Effector memory CD8-positive, alpha-beta T cell (primary cell): ENCODE measurements around the gene UBXN11.
"Not testable (repeated sequence)": the region's sequence is repeated elsewhere in the genome, so short reads cannot be mapped to it uniquely, and the experiment has no call there.

ENCODE experiments used
- ATAC-seq: fragments of 150-1000 bp; cut with Tn5 transposase; replicated peaks from 2 replicates; pipeline ENCODE4 v1.10.0; 2021; ENCODE audit warnings: mild to moderate bottlenecking, moderate library complexity
- DNase-seq, 3 experiments: peaks; one replicate each; pipeline ENCODE4 v3.0.0; 2021
- H3K27ac Mint-ChIP-seq, 2 donors: one replicate each; pipeline ENCODE4 v1.8.0; 2022; ENCODE audit warnings: mild to moderate bottlenecking in 2 of 2, mixed read lengths in 2 of 2, moderate library complexity in 2 of 2
- H3K27me3 Mint-ChIP-seq, 2 donors: one replicate each; pipeline ENCODE4 v1.8.0; 2022; ENCODE audit warnings: mixed read lengths in 2 of 2
- H3K36me3 Mint-ChIP-seq: one replicate; pipeline ENCODE4 v1.8.0; 2022; ENCODE audit warnings: mild to moderate bottlenecking, moderate library complexity, mixed read lengths; ENCODE audit not compliant: insufficient read depth
- H3K4me1 Mint-ChIP-seq, 2 donors: one replicate each; pipeline ENCODE4 v1.8.0; 2022; ENCODE audit warnings: low read depth in 2 of 2, mixed read lengths in 2 of 2
- H3K4me3 Mint-ChIP-seq, 2 donors: one replicate each; pipeline ENCODE4 v1.8.0; 2022; ENCODE audit warnings: mild to moderate bottlenecking in 2 of 2, mixed read lengths in 2 of 2, moderate library complexity in 2 of 2
- H3K9me3 Mint-ChIP-seq, 2 donors: one replicate each; pipeline ENCODE4 v1.8.0; 2022; ENCODE audit warnings: mixed read lengths in 2 of 2

The UBXN11 gene

GRCh38 chr1:26327956-26328362, 21.5 kb upstream of the UBXN11 start:
- Mint-ChIP-seq H3K4me1 (peaks cover 3 to 5% of the 10 kb centered on the region in 2 donors), H3K9me3 (no peaks in the 10 kb centered on the region), H3K36me3 (peaks cover 11% of the 10 kb centered on the region), H3K4me3 (no peak overlapping the region), H3K27ac (no peak overlapping the region), H3K27me3 (no peaks in the 10 kb centered on the region)
- ATAC-seq (no peak), DNase-seq (no peak)

GRCh38 chr1:26324550-26324949, 18.1 kb upstream of the UBXN11 start:
- Mint-ChIP-seq H3K36me3 (peaks cover 39% of the 10 kb centered on the region), H3K4me1 (peaks cover 24 to 30% of the 10 kb centered on the region in 2 donors), H3K27me3 (no peaks in the 10 kb centered on the region), H3K9me3 (no peaks in the 10 kb centered on the region), H3K27ac (peak overlapping the region in 1 of 2 donors; percentile 53), H3K4me3 (no peak overlapping the region)
- DNase-seq (no peak), ATAC-seq (no peak)

GRCh38 chr1:26323382-26323781, 16.9 kb upstream of the UBXN11 start:
- H3K9me3 Mint-ChIP-seq: no peaks in the 10 kb centered on the region
- ATAC-seq (no peak), DNase-seq (no peak)
- peak overlapping the region in 1 of 2 donors; percentile 62 for H3K27ac Mint-ChIP-seq
- H3K27me3 Mint-ChIP-seq: no peaks in the 10 kb centered on the region
- peaks cover 51% of the 10 kb centered on the region for H3K36me3 Mint-ChIP-seq
- H3K4me1 Mint-ChIP-seq: peaks cover 28 to 33% of the 10 kb centered on the region in 2 donors
- H3K4me3 Mint-ChIP-seq: no peak overlapping the region

DNA sequence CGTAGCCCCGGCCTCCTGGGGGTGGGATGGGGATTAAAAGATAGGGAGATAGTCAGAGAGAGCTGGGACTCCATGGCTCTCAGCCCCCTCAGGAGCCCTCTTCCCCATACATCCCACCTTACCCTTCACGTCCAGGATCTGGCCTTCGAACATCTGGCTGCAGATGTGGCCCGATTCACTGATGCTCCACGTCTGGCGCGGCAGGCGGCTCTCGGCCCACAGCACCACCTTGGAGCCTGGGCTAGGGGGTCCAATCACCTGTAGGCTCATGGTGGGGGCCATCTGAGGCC, 15.6 kb upstream of the UBXN11 start:
- ATAC-seq (no peak), DNase-seq (no peak)
- Mint-ChIP-seq H3K4me3 (no peak overlapping the region), H3K4me1 (peaks cover 40 to 46% of the 10 kb centered on the region in 2 donors), H3K36me3 (peaks cover 59% of the 10 kb centered on the region), H3K27me3 (no peaks in the 10 kb centered on the region), H3K9me3 (no peaks in the 10 kb centered on the region), H3K27ac (peak overlapping the region; percentile 69 to 86)

DNA sequence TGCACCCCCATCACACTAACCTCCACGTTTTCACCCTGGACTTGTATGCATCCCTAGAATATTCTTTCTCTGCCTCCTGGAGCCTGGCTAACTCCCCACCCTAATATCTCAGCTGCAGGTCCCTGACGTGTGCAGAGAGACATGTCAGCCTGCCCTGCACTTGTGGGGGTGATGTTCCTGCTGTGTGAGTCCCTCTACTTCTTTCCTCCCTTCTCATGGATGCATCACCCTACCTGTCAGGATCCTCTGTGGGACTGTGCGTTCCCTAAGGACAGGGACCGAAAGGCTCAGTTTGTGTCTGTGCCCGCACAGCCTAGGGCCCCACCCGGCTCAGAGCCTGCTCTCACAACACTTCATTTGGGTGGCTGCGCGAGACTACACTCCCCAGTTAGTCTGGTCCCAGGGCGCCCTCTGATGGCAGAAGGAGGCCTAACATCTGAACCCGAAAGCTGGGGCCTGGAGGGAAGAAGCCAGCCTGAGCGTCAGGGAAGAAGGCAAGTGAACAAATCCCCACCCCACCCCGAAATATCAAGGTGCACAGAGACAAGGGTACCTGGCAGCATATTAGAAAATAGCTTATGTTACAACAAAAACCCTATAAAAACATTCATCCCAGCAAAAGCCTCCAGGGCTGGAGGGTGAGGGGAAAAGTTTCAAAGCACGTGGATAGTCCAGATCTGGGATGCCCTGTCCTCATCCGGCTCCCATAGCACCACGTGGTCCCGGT, 15.0 kb upstream of the UBXN11 start:
- ATAC-seq (peak; percentile 79), DNase-seq (peak; percentile 96 to 98 (median 98))
- Mint-ChIP-seq H3K4me1 (peaks cover 42 to 51% of the 10 kb centered on the region in 2 donors), H3K9me3 (no peaks in the 10 kb centered on the region), H3K27me3 (no peaks in the 10 kb centered on the region), H3K4me3 (peak overlapping the region; percentile 99 to 100), H3K36me3 (peaks cover 59% of the 10 kb centered on the region), H3K27ac (peak overlapping the region; percentile 69 to 86)

DNA sequence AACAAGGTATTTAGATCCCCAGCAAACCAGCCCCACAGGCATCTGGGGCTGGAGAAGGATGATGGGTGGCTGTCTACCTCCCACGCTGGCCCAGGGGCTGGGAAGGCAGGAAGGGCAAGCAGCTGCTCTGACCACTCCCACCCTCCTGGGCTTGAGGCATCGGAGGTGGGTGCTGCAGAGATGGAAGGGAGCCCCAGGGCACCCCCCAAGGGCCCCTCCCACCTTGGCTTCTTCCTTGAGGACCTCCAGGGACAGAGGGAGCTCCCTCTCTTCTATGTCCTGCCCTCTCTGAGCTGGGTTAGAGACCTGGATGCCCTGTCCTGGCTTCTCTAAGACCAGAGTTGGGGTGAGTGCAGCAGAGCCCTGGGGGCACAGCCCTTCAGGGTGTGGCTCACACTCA, 14.5 kb upstream of the UBXN11 start:
- DNase-seq (no peak), ATAC-seq (peak; percentile 3)
- Mint-ChIP-seq H3K27me3 (no peaks in the 10 kb centered on the region), H3K36me3 (peaks cover 59% of the 10 kb centered on the region), H3K9me3 (no peaks in the 10 kb centered on the region), H3K4me1 (peaks cover 42 to 56% of the 10 kb centered on the region in 2 donors), H3K27ac (peak overlapping the region; percentile 69 to 86), H3K4me3 (peak overlapping the region; percentile 99 to 100)

- peaks cover 61 to 77% of the 10 kb centered on the region in 2 donors for H3K4me1 Mint-ChIP-seq
- DNase-seq (no peak), ATAC-seq (no peak)
- H3K4me3 Mint-ChIP-seq: peak overlapping the region; percentile 99 to 100
- peaks cover 52% of the 10 kb centered on the region for H3K36me3 Mint-ChIP-seq
- H3K27me3 Mint-ChIP-seq: no peaks in the 10 kb centered on the region
- peak overlapping the region; percentile 86 to 95 for H3K27ac Mint-ChIP-seq
- no peaks in the 10 kb centered on the region for H3K9me3 Mint-ChIP-seq
These were observed 12.1 kb upstream of the UBXN11 start for GRCh38 chr1:26318338-26319064.

- Mint-ChIP-seq H3K4me1 (peaks cover 61 to 78% of the 10 kb centered on the region in 2 donors), H3K27ac (peak within 1 kb of the TSS; percentile 86 to 95), H3K4me3 (peak within 1 kb of the TSS; percentile 99 to 100), H3K9me3 (no peaks in the 10 kb centered on the region), H3K36me3 (peaks cover 47% of the 10 kb centered on the region), H3K27me3 (no peaks in the 10 kb centered on the region)
- peak; percentile 53 to 66 (median 56) for DNase-seq
- peak; percentile 80 for ATAC-seq
These were observed 11.3 kb upstream of the UBXN11 start, which contains the start of gene CD52 for GRCh38 chr1:26317612-26318337. TSS of gene CD52 (plus strand) at chr1:26317958. CDS start at chr1:26318018, 60 bp downstream.

DNA sequence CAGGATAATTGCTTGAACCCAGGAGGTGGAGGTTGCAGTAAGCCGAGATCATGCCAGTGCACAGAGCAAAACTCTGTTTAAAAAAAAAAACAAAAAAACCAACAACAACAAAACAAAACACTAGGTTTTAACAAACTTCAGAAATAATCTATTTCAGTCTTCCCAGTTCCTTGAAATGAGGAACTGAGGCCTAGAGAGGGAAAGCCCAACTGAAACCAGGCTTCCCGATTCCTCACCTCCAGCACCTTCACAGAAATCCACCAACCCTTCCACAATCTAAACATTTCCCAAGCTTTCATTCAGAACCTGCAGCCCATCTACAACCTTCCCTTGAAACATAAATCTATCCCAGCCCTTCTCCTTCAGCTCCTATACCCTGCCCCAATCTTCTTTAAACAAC, 10.7 kb upstream of the UBXN11 start:
- ATAC-seq (no peak), DNase-seq (no peak)
- Mint-ChIP-seq H3K36me3 (peaks cover 46% of the 10 kb centered on the region), H3K27ac (peak overlapping the region; percentile 86 to 95), H3K9me3 (no peaks in the 10 kb centered on the region), H3K4me1 (peaks cover 59 to 74% of the 10 kb centered on the region in 2 donors), H3K4me3 (peak overlapping the region; percentile 99 to 100), H3K27me3 (no peaks in the 10 kb centered on the region)

DNA sequence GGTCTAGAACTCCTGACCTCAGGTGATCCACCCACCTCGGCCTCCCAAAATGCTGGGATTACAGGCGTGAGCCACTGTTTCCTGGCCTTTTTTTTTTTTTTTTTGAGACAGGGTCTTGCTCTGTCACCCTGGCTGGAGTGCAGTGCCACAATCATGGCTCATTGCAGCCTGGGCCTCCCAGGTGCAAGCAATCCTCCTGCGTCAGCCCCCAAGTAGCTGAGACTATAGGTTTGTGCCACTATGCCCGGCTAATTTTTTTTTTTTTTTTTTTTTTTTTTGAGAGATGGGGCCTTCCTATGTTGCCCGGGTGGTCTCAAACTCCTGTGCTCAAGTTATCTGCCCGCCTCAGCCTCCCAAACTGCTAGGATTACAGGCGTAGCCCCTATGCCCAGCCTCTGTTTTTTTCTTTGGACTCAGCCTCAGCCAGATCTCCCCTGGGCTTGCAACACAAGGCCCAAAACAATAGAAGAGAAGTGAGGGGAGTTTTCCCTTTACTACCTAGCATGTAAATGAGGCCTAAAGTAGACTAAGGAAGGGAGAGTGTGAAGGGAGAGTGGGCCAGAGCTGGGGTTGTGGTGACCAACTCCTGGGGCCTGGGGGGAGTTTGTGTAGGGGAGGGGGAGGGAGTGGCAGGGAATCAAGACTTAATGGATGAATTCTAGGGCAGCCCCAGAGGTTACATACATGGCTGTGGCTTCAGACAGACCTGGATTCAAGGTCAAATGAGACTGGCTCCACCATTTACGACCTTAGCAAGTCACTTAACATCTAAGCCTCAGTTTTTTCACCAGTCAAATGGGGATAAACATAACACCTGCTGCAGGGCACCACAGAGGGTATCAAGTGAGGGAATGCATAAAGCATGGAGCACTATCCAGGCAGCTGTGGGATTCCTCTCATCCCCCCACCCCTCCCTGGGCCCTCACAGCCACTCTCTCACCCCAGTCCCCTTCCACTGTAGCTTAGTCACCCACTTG, 9.7 kb upstream of the UBXN11 start:
- Mint-ChIP-seq H3K4me1 (peaks cover 53 to 67% of the 10 kb centered on the region in 2 donors), H3K4me3 (peak overlapping the region; percentile 99 to 100), H3K27ac (peak overlapping the region; percentile 88 to 95), H3K9me3 (no peaks in the 10 kb centered on the region), H3K36me3 (peaks cover 36% of the 10 kb centered on the region), H3K27me3 (no peaks in the 10 kb centered on the region)
- no peak for ATAC-seq
- no peak for DNase-seq

DNA sequence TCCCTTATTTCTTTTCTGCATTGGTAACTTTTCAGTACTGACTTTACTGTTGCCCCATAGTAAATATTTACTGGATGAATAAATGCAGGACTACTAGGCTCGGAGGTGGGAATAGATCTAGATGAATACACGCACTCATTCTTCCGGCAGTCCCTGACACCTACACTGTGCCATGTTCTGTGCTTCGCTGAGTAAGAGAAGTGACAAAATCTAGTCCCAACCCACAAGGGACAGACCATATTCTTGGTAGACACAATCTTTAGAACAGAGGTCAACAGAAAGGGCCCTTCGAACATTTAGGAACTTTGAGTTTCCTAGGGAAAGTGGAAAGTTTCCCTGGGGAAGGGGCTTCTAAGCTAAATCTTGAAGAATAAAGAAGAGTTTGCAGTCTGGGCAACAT, 8.1 kb upstream of the UBXN11 start:
- peak overlapping the region; percentile 99 to 100 for H3K4me3 Mint-ChIP-seq
- peaks cover 19% of the 10 kb centered on the region for H3K36me3 Mint-ChIP-seq
- H3K27me3 Mint-ChIP-seq: no peaks in the 10 kb centered on the region
- H3K27ac Mint-ChIP-seq: peak overlapping the region; percentile 69 to 88
- ATAC-seq: no peak
- no peak for DNase-seq
- peaks cover 45 to 53% of the 10 kb centered on the region in 2 donors for H3K4me1 Mint-ChIP-seq
- no peaks in the 10 kb centered on the region for H3K9me3 Mint-ChIP-seq

GRCh38 chr1:26307966-26308899, 1.8 kb upstream of the UBXN11 start:
- not testable (repeated sequence) for H3K27me3 Mint-ChIP-seq
- peaks cover 16 to 17% of the 10 kb centered on the region in 2 donors for H3K4me1 Mint-ChIP-seq

More at GRCh38 chr1:26307966-26308899, 1.8 kb upstream of the UBXN11 start:
- H3K27ac Mint-ChIP-seq, DNase-seq, H3K9me3 Mint-ChIP-seq, H3K36me3 Mint-ChIP-seq, ATAC-seq: not testable (repeated sequence)
- peak overlapping the region; percentile 61 to 97 for H3K4me3 Mint-ChIP-seq
